Cardiac muscle cell (in vitro differentiated cells and primary cell): ENCODE results near the gene TTC28. TPM values are rescaled to one million over a fixed set of nuclear protein-coding genes. Genes with fewer than 3 reads are reported as not detected.

ENCODE experiments used
- DNase-seq, 2 donors: peaks; one replicate each; pipeline versions ENCODE4 v3.0.0 to v3.0.0-alpha.2; 2010 to 2017; ENCODE audit warnings: low read depth in 1 of 2, low spot score in 1 of 2
- H3K27ac ChIP-seq: fragments of 200-600 bp; sonication (generic); 2 replicates; pipeline ENCODE4 v1.5.1; 2016
- H3K27me3 ChIP-seq: fragments of 200-600 bp; sonication (generic); 2 replicates; pipeline ENCODE4 v1.6.0; 2016; ENCODE audit warnings: control low read depth
- H3K36me3 ChIP-seq: fragments of 200-600 bp; sonication (generic); 2 replicates; pipeline ENCODE4 v1.5.1; 2016; ENCODE audit warnings: control low read depth
- H3K4me1 ChIP-seq: fragments of 200-600 bp; sonication (generic); 2 replicates; pipeline ENCODE4 v1.8.1; 2017; ENCODE audit warnings: low read depth, mild to moderate bottlenecking, mixed run types
- H3K4me3 ChIP-seq: fragments of 200-600 bp; sonication (generic); 2 replicates; pipeline ENCODE4 v1.5.1; 2016; ENCODE audit warnings: mild to moderate bottlenecking
- H3K9me3 ChIP-seq: fragments of 200-600 bp; sonication (generic); 2 replicates; pipeline ENCODE4 v1.5.1; 2017; ENCODE audit warnings: low read depth, mild to moderate bottlenecking, control low read depth
- CTCF ChIP-seq: IDR thresholded peaks from 2 replicates; pipeline ENCODE4 v1.5.1; 2012; ENCODE audit warnings: low read depth, mild to moderate bottlenecking, low read length
- polyA plus RNA-seq: library from polyadenylated mRNA; unstranded; fragments of >200 nt; fragmentation: Nextera tagmentation; extraction: Ambion mirVana; gene quantifications from 2 replicates; pipeline ENCODE4 v1.2.1, GENCODE V29; 2016
- total RNA-seq: library from RNA; depleted of rRNA; stranded (reverse); fragments of >200 nt; gene quantifications from 2 replicates; pipeline ENCODE4 v1.2.3, GENCODE V29; 2016

Gene TTC28
- total and polyA plus RNA-seq, 2 experiments from 2014 or later, result 27.3 to 109 TPM

DNA sequence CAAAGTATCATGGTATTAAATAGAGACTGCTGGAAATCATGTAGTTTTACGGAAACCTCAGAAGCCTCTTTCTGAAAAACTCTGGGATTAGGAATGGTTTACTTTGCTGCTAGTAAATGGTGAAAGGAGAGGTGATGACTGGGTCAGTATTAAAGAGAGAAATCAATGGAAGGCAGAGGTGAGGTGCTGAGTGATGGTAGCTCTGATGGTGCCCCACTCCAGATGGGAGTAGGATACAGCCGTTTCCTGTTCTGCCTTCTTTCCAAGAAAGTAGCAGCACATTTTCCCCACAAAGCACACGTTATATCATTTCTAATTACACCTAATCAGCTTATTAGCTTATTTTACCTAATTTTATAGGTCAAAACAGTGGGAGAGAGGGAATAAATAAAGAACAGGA is 493.0 kb downstream of the TTC28 start:
- DNase-seq, result no peak
- Histone ChIP-seq H3K4me3 (no peak overlapping the region), H3K27me3 (no peaks in the 10 kb centered on the region), H3K36me3 (no peaks in the 10 kb centered on the region), H3K4me1 (peaks cover 2% of the 10 kb centered on the region), H3K27ac (no peak overlapping the region), H3K9me3 (no peaks in the 10 kb centered on the region)
- no peak for TF ChIP-seq CTCF

DNA sequence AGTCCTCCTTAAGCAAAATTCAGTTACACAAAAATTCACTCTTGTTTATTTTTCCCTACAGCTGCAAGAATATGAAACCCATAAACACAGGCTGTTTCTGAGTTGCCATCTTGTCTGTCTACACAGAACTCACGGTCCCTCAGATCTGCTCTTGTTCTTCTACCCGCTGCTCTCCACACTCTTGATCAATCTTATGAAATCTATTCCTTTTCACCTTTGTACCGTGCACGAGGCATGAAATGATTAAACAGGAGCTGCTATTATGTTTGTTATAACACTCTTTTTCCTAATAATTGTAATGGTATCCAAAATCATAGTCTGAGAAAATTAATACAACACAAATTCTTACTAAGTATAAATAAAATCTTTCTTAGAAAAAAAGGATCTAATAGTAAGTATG is 494.5 kb downstream of the TTC28 start:
- no peak for DNase-seq
- Histone ChIP-seq H3K9me3 (no peaks in the 10 kb centered on the region), H3K27ac (no peak overlapping the region), H3K27me3 (no peaks in the 10 kb centered on the region), H3K4me3 (no peak overlapping the region), H3K36me3 (no peaks in the 10 kb centered on the region), H3K4me1 (peaks cover 8% of the 10 kb centered on the region)
- TF ChIP-seq CTCF, result no peak

DNA sequence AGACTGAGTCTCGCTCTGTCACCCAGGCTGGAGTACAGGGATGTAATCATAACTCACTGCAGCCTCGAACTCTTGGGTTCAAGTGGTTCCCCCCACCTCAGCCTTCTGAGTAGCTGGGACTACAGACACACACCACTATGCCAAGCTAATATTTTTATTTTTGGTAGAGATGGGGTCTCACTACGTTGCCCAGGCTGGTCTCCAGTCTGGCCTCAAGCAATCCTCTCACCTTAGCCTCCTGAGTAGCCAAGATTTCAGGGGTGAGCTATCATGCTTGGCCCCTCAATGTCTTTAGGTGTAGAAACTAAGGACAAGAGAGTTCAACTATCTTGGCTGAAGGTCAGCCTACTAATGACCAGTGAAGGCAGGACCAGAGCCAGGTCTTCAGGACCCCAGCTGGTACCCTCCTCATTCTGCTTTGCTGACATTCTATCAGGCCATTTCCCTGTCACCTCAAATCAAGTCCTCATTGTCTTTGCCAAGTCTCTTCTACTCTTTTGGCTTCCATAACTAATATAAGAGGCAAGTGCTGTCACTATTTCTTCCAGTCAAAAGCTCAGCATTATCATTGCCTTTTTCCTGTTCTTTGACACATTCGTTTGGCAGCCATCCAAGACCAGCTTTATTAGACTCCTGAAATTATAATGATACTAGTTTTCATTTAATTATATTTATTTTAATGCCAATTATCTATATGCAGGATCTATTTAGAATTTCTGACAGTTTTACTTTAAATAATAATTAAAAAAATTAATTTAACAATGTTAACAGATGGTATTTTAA is 496.4 kb downstream of the TTC28 start:
- Histone ChIP-seq H3K27me3 (no peaks in the 10 kb centered on the region), H3K9me3 (no peaks in the 10 kb centered on the region), H3K4me3 (no peak overlapping the region), H3K27ac (no peak overlapping the region), H3K36me3 (no peaks in the 10 kb centered on the region), H3K4me1 (peaks cover 8% of the 10 kb centered on the region)
- peak in 1 of 2 donors; percentile 17 for DNase-seq
- TF ChIP-seq CTCF, result no peak

- no peaks in the 10 kb centered on the region for H3K36me3 ChIP-seq
- no peaks in the 10 kb centered on the region for H3K9me3 ChIP-seq
- DNase-seq, result peak in 1 of 2 donors; percentile 49
- no peak overlapping the region for H3K27ac ChIP-seq
- no peak overlapping the region for H3K4me3 ChIP-seq
- no peak for TF ChIP-seq CTCF
- H3K27me3 ChIP-seq, result no peaks in the 10 kb centered on the region
- peaks cover 8% of the 10 kb centered on the region for H3K4me1 ChIP-seq
Observed at GRCh38 chr22:28180804-28181731, 498.6 kb downstream of the TTC28 start.

GRCh38 chr22:28179392-28179791 is 500.2 kb downstream of the TTC28 start:
- DNase-seq, result no peak
- peaks cover 8% of the 10 kb centered on the region for H3K4me1 ChIP-seq
- TF ChIP-seq CTCF, result no peak
- H3K27ac ChIP-seq, result no peak overlapping the region
- no peaks in the 10 kb centered on the region for H3K36me3 ChIP-seq
- no peaks in the 10 kb centered on the region for H3K27me3 ChIP-seq
- H3K9me3 ChIP-seq, result no peaks in the 10 kb centered on the region
- no peak overlapping the region for H3K4me3 ChIP-seq
